ENCODE measurements around the gene TIMM23. TPM values are rescaled to one million over a fixed set of nuclear protein-coding genes. Genes with fewer than 3 reads are reported as not detected.

The TIMM23 gene
- total RNA-seq, 1 donor from 2014 or later: 110 TPM

DNA sequence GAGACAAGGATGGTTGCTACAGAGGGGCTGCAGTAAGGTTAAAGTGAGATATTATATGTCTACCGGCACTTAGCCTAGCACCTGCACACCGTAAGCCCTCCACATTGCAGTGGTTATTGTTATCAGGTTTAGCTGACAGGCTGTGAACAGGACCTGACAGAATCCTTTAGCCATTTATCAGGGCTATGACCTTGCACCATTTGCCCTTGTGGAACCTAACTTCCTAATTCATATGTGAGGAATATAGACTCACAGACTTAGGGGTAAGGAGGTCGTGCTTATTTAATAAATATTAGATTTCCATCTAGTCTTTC lies 48.0 kb downstream of the TIMM23 start:
- Mint-ChIP-seq H3K36me3 (ENCODE audit: low read depth) (peaks cover 19% of the 10 kb centered on the region), H3K4me3 (no peak overlapping the region), H3K4me1 (peaks cover 48% of the 10 kb centered on the region), H3K9me3 (no peaks in the 10 kb centered on the region), H3K27me3 (no peaks in the 10 kb centered on the region), H3K27ac (no peak overlapping the region)
- no peak for DNase-seq
- intact Hi-C loops (cut with micrococcal nuclease): loop anchor here (10.0 kb wide), 2 partner anchors 264 to 426 kb away; partner anchors contain the start of gene ANTXRL

DNA sequence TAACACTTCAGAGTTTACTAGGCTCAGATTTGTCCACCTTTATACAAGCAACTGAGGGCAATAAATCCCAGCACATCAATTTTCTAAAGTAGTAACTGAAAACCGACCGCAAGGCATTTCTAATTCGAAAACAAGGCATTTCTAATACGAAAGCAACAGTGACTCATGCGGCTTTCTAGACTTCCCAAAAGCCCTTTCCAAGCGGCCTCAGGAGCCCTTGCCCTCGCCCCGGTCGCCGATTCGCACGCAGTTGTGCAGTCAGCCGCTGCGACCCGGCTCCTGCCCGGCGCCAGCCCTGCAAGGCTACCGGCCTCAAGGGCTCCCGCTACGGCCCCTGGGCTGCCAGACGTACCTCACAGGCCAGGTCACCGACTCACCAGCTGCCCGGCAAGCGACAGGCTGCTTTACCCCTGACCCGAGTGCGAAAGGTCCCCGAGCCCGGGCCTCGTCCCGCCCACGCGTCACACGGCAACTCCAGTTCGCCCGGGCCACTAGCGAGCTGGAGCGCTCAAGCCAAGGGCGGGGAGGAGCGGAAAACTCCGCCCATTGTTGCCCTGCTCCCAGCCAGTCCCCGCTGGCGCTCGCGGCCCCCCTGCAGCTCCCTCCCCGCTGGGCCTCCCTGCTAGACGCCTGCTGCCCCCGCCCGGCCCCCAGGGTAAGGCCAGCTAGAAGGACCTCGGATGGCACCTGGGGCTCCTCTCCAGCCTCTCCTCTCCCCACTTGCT lies 50.9 kb downstream of the TIMM23 start:
- H3K27me3 Mint-ChIP-seq: no peaks in the 10 kb centered on the region
- intact Hi-C loops (cut with micrococcal nuclease): loop anchor here (10.0 kb wide), 2 partner anchors 262 to 428 kb away; partner anchors contain the start of gene ANTXRL
- peaks cover 58% of the 10 kb centered on the region for H3K4me1 Mint-ChIP-seq
- peak; percentile 95 for DNase-seq
- H3K9me3 Mint-ChIP-seq: no peaks in the 10 kb centered on the region
- H3K36me3 Mint-ChIP-seq (ENCODE audit: low read depth): peaks cover 9% of the 10 kb centered on the region
- H3K4me3 Mint-ChIP-seq: peak overlapping the region; percentile 85
- H3K27ac Mint-ChIP-seq: peak overlapping the region; percentile 72

DNA sequence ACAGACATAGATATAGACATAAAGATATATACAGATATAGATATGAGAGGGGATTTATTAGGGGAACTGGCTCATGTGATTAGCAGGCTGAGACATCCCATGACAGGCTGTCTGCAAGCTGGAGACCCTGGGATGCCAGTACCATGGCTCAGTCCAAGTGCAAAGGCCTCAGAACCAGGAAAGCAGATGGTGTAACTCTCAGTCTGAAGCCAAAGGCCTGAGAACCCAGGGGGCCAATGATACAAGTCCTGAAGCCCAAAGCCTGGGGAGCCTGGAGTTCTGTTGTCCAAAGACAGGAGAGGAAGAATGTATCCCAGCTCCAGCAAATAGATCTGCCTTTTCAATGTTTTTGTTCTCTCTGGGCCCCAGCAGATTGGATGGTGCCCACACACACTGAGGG lies 52.7 kb downstream of the TIMM23 start:
- H3K27ac Mint-ChIP-seq: no peak overlapping the region
- no peak overlapping the region for H3K4me3 Mint-ChIP-seq
- peaks cover 60% of the 10 kb centered on the region for H3K4me1 Mint-ChIP-seq
- no peaks in the 10 kb centered on the region for H3K9me3 Mint-ChIP-seq
- DNase-seq: no peak
- intact Hi-C loops (cut with micrococcal nuclease): loop anchor here (5.0 to 10.0 kb wide), 3 partner anchors 260 to 788 kb away; partner anchors contain the start of gene ANTXRL
- H3K36me3 Mint-ChIP-seq (ENCODE audit: low read depth): peaks cover 9% of the 10 kb centered on the region
- no peaks in the 10 kb centered on the region for H3K27me3 Mint-ChIP-seq

DNA sequence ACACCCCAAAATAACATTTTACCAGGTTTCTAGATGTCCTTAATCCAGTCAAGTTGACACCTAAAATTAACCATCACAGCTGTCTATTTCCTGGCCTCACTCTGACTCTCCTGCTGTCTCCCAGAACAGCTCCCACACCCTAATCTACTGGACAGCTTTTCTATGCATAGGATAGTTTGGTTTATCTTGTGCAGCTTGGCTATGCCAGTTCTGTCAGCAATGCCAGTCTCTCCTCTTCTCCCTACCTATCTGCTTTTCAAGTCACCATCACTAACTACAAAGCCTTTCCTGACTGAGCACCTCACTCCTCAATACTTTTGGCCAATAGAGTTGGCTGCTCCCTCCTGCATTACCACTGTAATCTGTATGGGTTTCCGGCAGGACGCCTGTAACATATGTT lies 53.1 kb downstream of the TIMM23 start:
- Mint-ChIP-seq H3K27ac (no peak overlapping the region), H3K36me3 (ENCODE audit: low read depth) (peaks cover 9% of the 10 kb centered on the region), H3K9me3 (no peaks in the 10 kb centered on the region), H3K4me1 (peaks cover 56% of the 10 kb centered on the region), H3K4me3 (no peak overlapping the region), H3K27me3 (no peaks in the 10 kb centered on the region)
- intact Hi-C loops (cut with micrococcal nuclease): loop anchor here (5.0 to 10.0 kb wide), 3 partner anchors 259 to 788 kb away; partner anchors contain the start of gene ANTXRL
- no peak for DNase-seq

DNA sequence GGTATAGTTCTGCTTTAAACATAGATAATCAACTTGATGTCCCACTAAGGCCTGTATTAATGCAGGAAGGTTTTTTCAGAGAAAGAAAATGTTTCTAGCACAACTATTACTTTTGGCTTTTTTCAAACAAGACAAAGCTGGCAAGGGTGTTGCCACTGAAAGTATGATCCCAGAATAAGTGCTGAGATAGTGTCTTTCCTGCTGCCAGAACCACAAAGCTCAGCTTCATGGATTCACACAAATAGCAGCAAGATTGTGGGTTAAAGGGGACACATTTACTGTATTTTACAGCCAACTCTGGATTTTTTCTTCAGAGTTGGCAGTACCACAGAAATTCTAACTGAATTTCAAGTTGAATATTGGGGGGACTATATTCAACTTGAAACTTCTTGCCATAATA lies 53.8 kb downstream of the TIMM23 start:
- no peak overlapping the region for H3K27ac Mint-ChIP-seq
- peaks cover 12% of the 10 kb centered on the region for H3K36me3 Mint-ChIP-seq (ENCODE audit: low read depth)
- peaks cover 57% of the 10 kb centered on the region for H3K4me1 Mint-ChIP-seq
- no peak overlapping the region for H3K4me3 Mint-ChIP-seq
- no peak for DNase-seq
- intact Hi-C loops (cut with micrococcal nuclease): loop anchor here (5.0 to 10.0 kb wide), 3 partner anchors 259 to 789 kb away; partner anchors contain the start of gene ANTXRL
- no peaks in the 10 kb centered on the region for H3K27me3 Mint-ChIP-seq
- no peaks in the 10 kb centered on the region for H3K9me3 Mint-ChIP-seq

DNA sequence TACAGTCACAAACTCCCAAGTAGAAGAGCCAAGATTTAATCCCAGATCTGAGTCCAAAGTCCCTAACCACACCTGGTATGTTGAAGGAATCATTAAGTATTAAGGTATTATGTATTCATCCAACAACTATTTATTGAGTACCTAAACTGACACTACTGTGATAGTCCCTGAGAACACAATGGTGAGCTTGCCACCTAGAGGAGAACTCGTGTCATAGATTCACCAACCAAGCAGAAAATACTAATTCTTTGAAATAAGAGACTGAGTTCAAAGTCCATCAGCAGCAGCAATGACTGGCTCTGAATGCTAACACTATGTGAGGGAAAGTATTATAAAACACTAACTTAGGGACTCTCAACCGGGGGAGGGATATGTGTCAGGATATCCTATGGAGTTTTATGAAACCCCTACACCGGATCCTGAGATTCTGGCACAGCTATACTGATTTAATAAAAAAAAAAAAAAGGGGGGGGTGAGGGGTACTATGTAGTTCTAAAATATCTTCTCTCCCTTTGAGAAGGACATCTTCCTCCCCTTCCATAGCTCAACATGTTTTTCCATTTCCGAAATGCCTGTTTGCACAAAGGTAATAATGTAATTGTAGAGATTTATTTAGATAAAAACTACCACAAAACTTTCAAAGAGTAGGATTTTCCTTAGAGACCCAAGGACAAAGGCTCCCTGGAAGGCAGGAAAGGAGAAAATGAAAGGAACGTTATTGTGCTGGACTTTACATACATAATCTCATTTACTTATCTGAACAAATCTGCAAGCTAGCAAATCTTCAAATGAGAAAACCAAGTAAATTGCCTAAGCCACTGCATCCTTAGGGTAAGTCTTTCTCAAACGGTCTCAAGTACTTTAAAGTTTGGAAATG lies 56.5 kb downstream of the TIMM23 start:
- Mint-ChIP-seq H3K36me3 (ENCODE audit: low read depth) (peaks cover 9% of the 10 kb centered on the region), H3K27ac (peak overlapping the region; percentile 97), H3K27me3 (no peaks in the 10 kb centered on the region), H3K4me3 (peak overlapping the region; percentile 98), H3K9me3 (no peaks in the 10 kb centered on the region), H3K4me1 (peaks cover 52% of the 10 kb centered on the region)
- intact Hi-C loops (cut with micrococcal nuclease): loop anchor here (5.0 to 10.0 kb wide), 3 partner anchors 256 to 792 kb away; partner anchors contain the start of gene ANTXRL
- DNase-seq: peak; percentile 81

DNA sequence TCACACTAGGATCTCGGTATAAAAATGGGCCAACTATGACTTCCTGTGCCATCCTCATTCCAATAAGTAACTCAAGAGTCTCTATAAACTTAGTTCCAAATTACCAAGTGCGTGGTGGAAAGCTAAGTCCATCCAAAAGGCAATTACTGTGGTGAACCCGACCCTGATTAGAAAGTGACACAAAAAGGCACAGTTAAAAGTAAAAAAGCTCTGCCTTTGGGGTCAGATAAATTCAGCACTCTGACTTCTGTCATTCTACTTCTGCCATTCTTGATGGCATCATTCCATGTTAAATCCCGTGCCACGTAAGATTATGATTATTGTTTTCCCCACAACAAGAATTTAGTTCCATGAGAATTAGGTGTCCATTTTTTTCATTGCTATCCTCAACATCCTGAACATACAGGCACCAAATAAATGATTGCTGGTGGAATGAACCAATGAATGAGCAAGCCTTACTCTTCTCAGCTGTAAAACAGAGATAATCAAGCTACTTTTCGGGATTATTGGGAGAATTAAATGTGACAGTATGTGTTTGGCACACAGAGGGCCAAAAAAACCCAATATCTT lies 57.3 kb downstream of the TIMM23 start:
- peak; percentile 58 for DNase-seq
- Mint-ChIP-seq H3K27me3 (no peaks in the 10 kb centered on the region), H3K36me3 (ENCODE audit: low read depth) (peaks cover 9% of the 10 kb centered on the region), H3K9me3 (no peaks in the 10 kb centered on the region), H3K27ac (peak overlapping the region; percentile 97), H3K4me1 (peaks cover 46% of the 10 kb centered on the region), H3K4me3 (peak overlapping the region; percentile 98)
- intact Hi-C loops (cut with micrococcal nuclease): loop anchor here (2.0 to 10.0 kb wide), 6 partner anchors 57 to 792 kb away; partner anchors contain the start of genes ANTXRL and TIMM23

DNA sequence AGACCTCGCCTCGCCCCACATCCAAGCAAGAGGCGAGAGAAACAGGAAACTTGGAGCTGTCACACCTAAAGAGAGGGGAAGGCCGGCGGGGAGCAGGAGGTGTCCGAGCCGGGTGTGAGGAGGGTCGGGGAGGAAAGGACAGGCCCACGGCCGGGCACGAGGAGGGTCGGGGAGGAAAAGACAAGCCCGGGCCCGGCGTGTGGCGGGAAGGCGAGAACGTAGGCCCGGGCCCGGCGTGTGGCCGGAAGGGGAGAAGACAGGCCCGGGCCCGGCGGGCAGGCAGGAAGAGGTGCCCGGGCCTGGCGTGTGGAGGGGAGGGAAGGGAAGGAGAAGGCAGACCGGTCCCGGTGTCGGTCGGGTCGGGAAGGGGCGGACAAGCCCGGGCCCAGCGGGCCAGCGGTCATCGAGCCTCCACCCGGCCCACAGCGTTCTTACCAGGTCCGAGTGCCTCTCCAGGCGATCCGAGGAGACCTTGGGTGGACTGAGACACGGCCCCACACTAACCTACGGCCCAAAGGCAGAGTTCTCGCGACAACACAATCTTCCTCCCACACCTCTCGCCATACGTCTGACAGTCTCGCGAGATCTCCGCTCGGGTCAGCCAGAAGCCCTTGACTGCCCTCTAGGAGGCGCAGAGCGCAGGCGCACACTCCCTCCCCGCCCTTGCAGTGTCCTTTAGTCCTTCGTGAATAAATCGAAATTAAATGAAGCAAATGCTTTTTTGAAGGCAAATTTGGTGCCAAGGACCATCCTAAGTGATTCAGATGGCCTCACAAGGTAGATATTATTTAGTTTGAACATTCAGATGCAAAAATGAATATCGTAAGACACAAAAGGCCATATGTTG lies 58.0 kb downstream of the TIMM23 start, which contains the start of gene NCOA4:
TSS of gene NCOA4 (minus strand) at position 533 of the 847 bp plus-strand sequence. CDS start 13,943 bp downstream, outside the sequence.
- H3K36me3 Mint-ChIP-seq (ENCODE audit: low read depth): peaks cover 7% of the 10 kb centered on the region
- H3K27me3 Mint-ChIP-seq: peaks cover 1% of the 10 kb centered on the region
- peaks cover 42% of the 10 kb centered on the region for H3K4me1 Mint-ChIP-seq
- peak; percentile 99 for DNase-seq
- peak within 1 kb of the TSS; percentile 98 for H3K4me3 Mint-ChIP-seq
- H3K9me3 Mint-ChIP-seq: no peaks in the 10 kb centered on the region
- peak within 1 kb of the TSS; percentile 97 for H3K27ac Mint-ChIP-seq
- intact Hi-C loops (cut with micrococcal nuclease): loop anchor here (2.0 to 10.0 kb wide), 3 partner anchors 58 to 234 kb away; partner anchors contain the start of gene TIMM23

DNA sequence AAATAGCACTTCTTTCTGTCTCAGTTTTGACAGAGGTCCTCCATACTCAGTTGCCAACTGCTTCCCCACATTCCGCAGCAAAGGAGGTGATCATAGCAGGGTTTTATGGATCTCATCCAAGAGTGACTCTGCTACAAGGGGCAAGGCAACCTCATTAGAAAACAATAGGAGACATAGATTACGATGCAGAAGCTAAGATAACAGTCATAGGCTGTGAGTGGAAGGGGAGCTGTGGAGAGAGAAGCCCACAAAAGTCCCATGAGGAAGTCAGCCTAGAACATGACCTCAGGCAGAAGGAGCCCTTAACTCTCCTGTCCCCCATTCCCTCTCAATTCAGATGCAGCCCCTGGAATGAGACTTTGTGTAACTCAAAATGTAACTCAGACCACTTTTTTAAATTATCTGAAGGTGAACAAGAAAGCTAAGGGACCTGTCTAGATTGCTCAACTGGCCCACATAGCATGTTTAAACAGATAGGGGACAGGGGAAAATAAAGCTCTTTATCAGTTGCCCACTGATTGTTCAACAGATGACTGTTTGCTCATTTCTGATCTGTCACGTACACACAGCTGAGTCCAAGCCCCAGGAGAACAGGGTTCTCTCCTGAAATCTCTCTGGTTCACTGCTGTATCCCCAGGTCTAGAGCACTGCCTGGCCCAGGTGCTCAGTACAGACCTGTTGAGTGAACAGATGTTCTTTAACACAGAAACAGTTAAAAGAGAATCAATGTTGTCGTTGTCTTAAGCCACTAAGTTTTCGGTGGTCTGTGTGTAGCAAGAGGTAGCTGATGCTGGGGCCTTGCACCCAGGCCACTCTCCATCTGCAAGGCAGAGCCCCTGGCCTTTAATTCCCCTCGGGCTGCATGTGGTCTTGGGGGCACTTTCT lies 59.6 kb downstream of the TIMM23 start:
- Mint-ChIP-seq H3K36me3 (ENCODE audit: low read depth) (peaks cover 4% of the 10 kb centered on the region), H3K4me3 (no peak overlapping the region), H3K27ac (no peak overlapping the region), H3K9me3 (no peaks in the 10 kb centered on the region), H3K4me1 (peaks cover 36% of the 10 kb centered on the region), H3K27me3 (peaks cover 1% of the 10 kb centered on the region)
- DNase-seq: no peak
- intact Hi-C loops (cut with micrococcal nuclease): loop anchor here (2.0 to 10.0 kb wide), 3 partner anchors 59 to 233 kb away; partner anchors contain the start of gene TIMM23

DNA sequence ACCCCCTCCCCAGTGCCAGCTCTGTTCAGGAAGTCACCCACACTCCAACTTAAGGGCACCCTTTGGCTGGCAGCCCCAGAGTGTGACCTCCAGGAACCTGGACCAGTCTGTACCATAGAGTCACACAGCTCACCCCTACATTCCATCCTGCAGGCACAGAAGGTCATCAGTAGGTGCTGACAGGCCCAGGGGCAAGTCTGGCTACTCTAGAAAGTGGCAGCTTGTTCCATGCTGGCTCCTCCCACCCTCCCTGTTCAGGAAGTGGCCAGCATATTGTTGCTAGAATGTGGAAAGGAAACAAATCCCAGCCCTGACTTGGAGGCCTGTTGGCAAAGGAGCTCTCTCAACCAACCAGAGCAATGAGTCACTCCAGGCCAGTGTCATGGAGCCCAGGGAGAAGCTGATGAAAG lies 61.3 kb downstream of the TIMM23 start:
- Mint-ChIP-seq H3K4me3 (no peak overlapping the region), H3K36me3 (ENCODE audit: low read depth) (peaks cover 2% of the 10 kb centered on the region), H3K27ac (no peak overlapping the region), H3K27me3 (peaks cover 1% of the 10 kb centered on the region), H3K4me1 (peaks cover 23% of the 10 kb centered on the region), H3K9me3 (no peaks in the 10 kb centered on the region)
- no peak for DNase-seq
- intact Hi-C loops (cut with micrococcal nuclease): loop anchor here (10.0 kb wide), 1 partner anchor 231 kb away; no protein-coding TSS in a partner anchor

DNA sequence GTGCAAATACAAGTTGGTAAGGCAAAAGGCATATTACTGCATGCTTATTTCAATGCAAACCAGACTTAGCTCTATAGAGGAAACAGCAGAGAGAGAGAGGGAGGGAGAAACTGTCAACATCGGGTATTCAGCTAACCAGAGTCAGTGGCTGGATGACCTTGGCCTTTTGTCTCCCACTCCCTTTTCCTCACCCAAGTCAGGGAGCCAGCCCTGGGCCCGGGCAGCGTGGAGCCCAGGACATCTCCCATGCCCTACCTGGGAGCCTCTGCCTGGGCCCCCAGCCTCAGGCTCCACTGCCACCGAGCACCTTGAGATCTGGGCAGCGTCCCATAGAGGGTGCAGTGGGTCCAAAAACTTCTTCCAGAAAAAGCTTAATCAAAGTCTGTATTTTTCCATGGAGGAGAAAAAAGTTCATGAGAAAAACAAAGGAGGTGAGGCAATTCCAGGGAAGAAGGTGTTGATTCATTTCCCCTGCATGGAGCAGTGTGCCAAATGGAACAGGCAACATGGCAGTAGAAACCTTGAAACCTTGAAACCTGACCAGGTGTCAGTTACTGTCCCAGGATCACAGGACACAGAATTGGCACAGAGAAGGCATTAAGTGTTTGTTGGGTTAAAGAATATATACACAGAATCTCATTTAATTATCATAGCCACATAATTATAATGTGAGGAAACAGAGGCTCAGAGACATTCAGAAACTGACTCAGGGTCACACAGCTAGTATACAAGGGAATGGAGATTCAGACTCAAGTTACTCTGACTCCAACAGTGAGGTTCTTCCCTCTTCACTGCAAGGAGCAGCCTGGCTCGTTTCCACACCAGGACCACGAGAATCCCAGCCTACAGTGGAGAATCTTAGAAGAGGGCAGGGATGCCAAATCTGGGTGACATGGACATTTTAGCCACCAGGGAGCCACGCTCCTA lies 63.9 kb downstream of the TIMM23 start:
- H3K9me3 Mint-ChIP-seq: no peaks in the 10 kb centered on the region
- no peaks in the 10 kb centered on the region for H3K36me3 Mint-ChIP-seq (ENCODE audit: low read depth)
- intact Hi-C loops (cut with micrococcal nuclease): loop anchor here (10.0 kb wide), 1 partner anchor 229 kb away; no protein-coding TSS in a partner anchor
- peaks cover 6% of the 10 kb centered on the region for H3K27me3 Mint-ChIP-seq
- peaks cover 8% of the 10 kb centered on the region for H3K4me1 Mint-ChIP-seq
- DNase-seq: no peak
- H3K27ac Mint-ChIP-seq: no peak overlapping the region
- no peak overlapping the region for H3K4me3 Mint-ChIP-seq

All from activated CD4-positive, alpha-beta T cell treated with anti-CD3 and anti-CD28 coated beads, Interleukin-2, amount 10 ng/mL, durations not matched to agents 24 days and 14 days (primary cell).